ENCODE data around the gene SLC4A4.

GRCh38 chr4:71460371-71460770, 121.6 kb downstream of the SLC4A4 start:
- TF ChIP-seq ZNF709 (CRISPR knock-in tag; IDR thresholded peaks at IDR 0.05) (no peak), RBFOX2 (IDR thresholded peaks at IDR 0.05; ENCODE audit: low read depth, low read length) (no peak), BCL3 (CRISPR knock-in tag; IDR thresholded peaks at IDR 0.05) (no peak), ZNF878 (CRISPR knock-in tag; IDR thresholded peaks at IDR 0.05) (no peak), ZNF567 (CRISPR knock-in tag; IDR thresholded peaks at IDR 0.05; ENCODE audit: borderline replicate concordance) (no peak), POLR2A (IDR thresholded peaks at IDR 0.05; ENCODE audit: insufficient read depth in 1 of 2, low read depth in 2 of 2, low read length in 2 of 2) (no peak), ZNF740 (CRISPR knock-in tag; IDR thresholded peaks at IDR 0.05) (no peak)

Measured in HepG2 (cell line).